ENCODE data around the gene POU6F2.

DNA sequence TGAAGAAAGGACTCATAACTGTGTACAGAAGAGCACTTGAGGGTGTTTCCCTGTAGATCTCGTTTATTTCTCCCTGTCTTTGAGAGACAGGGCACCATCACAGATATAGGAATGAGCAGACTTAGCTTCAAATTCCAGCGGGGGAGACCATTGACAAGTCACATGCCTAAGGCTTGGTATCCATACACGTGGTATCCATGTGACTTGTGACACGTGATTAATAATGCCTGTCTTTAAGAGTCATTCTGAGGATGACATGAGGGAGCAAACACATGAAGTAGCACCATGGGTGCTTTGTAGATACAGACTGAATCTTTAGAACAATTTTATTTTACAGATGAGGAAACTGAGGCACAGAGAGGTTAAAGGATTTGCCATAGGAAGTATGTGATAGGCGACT lies 292.3 kb downstream of the POU6F2 start:
- TF ChIP-seq, protein P1, sequence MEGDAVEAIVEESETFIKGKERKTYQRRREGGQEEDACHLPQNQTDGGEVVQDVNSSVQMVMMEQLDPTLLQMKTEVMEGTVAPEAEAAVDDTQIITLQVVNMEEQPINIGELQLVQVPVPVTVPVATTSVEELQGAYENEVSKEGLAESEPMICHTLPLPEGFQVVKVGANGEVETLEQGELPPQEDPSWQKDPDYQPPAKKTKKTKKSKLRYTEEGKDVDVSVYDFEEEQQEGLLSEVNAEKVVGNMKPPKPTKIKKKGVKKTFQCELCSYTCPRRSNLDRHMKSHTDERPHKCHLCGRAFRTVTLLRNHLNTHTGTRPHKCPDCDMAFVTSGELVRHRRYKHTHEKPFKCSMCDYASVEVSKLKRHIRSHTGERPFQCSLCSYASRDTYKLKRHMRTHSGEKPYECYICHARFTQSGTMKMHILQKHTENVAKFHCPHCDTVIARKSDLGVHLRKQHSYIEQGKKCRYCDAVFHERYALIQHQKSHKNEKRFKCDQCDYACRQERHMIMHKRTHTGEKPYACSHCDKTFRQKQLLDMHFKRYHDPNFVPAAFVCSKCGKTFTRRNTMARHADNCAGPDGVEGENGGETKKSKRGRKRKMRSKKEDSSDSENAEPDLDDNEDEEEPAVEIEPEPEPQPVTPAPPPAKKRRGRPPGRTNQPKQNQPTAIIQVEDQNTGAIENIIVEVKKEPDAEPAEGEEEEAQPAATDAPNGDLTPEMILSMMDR (IDR thresholded peaks at IDR 0.05) = no peak
- TF ChIP-seq POLR2A (IDR thresholded peaks at IDR 0.05) = no peak
